ENCODE results near the gene SHISAL1.

DNA sequence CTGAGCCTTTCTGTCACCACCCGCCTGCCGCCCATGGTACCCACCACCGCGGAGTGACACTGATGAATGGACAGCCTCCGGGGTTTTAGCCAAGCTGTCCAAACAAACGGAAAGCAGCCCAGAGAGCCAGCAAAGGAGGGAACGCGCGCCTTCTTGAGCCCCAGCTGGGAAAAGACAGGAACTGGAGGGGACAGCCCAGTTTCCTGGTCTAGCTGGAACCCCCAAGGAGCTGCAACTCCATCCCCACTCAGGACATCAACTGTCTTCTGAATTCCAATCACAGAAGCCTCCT lies 33.7 kb downstream of the SHISAL1 start:
- TF ChIP-seq CTCF (IDR thresholded peaks at IDR 0.05), result no peak
- TF ChIP-seq POLR2A (IDR thresholded peaks at IDR 0.05), result no peak
